OCI-LY7 (cell line): ENCODE measurements around the gene ATXN1. TPM values are rescaled to one million over a fixed set of nuclear protein-coding genes. Genes with fewer than 3 reads are reported as not detected.

Experiments used
- BruUV-seq: library from RNA; stranded (reverse); fragments of 400-500 nt; replicated peaks from 2 replicates; lab custom pipeline; 2021; lab: Mats Ljungman, UMichigan
- CTCF ChIA-PET: fragments of 300-600 bp; sonication (Branson Sonifier 250); formaldehyde crosslinking; loops from one replicate; lab custom pipeline; 2022; ENCODE audit warnings: antibody characterized with exemption; ENCODE audit not compliant: unreplicated experiment; lab: Charles Lee
- POLR2A ChIA-PET: fragments of 300-600 bp; sonication (Branson Sonifier 250); formaldehyde crosslinking; loops from one replicate; lab custom pipeline; 2022; ENCODE audit warnings: antibody characterized with exemption; lab: Charles Lee
- DNase-seq: peaks from one replicate; pipeline ENCODE4 v3.0.0-alpha.2; 2015; ENCODE audit warnings: low spot score
- H2AFZ ChIP-seq: fragments of 200-600 bp; sonication (generic), shearing (Covaris generic); 2 replicates; pipeline ENCODE4 v1.6.1; 2014; ENCODE audit warnings: mild to moderate bottlenecking, antibody characterized with exemption, low read length, moderate library complexity
- H3K27ac ChIP-seq: fragments of 200-600 bp; sonication (generic); 2 replicates; pipeline ENCODE4 v1.5.1; 2014; ENCODE audit warnings: mixed run types, low read depth, mild to moderate bottlenecking, moderate library complexity, low read length, inconsistent platforms; ENCODE audit not compliant: poor library complexity, severe bottlenecking
- H3K36me3 ChIP-seq: fragments of 200-600 bp; sonication (generic); 2 replicates; pipeline ENCODE4 v1.6.1; 2014; ENCODE audit warnings: mild to moderate bottlenecking, antibody characterized with exemption, low read length, moderate library complexity, mixed read lengths; ENCODE audit not compliant: insufficient read depth
- H3K4me1 ChIP-seq: fragments of 200-600 bp; sonication (generic); 2 replicates; pipeline ENCODE4 v1.5.1; 2014; ENCODE audit warnings: mild to moderate bottlenecking, low read length; ENCODE audit not compliant: insufficient read depth, poor library complexity, severe bottlenecking
- H3K4me2 ChIP-seq: fragments of 200-600 bp; sonication (generic); 2 replicates; pipeline ENCODE4 v1.6.1; 2014; ENCODE audit warnings: mild to moderate bottlenecking, low read length
- H3K4me3 ChIP-seq: fragments of 200-600 bp; sonication (generic); 2 replicates; pipeline ENCODE4 v1.5.1; 2014; ENCODE audit warnings: mild to moderate bottlenecking, low read depth, low read length; ENCODE audit not compliant: poor library complexity, severe bottlenecking
- H3K79me2 ChIP-seq: fragments of 200-600 bp; sonication (generic); 2 replicates; pipeline ENCODE4 v1.6.1; 2016; ENCODE audit warnings: low read depth, mild to moderate bottlenecking, low read length, moderate library complexity, mixed read lengths; ENCODE audit not compliant: insufficient read depth
- H3K9me2 ChIP-seq: fragments of 200-600 bp; sonication (generic); 2 replicates; pipeline ENCODE4 v1.6.1; 2016; ENCODE audit warnings: mild to moderate bottlenecking, low read length, mixed read lengths; ENCODE audit not compliant: insufficient read depth
- H3K9me3 ChIP-seq: fragments of 200-600 bp; sonication (generic); 2 replicates; pipeline ENCODE4 v1.6.1; 2014; ENCODE audit warnings: mild to moderate bottlenecking, mixed run types, low read length, mixed read lengths
- H4K20me1 ChIP-seq: fragments of 200-600 bp; sonication (generic); 2 replicates; pipeline ENCODE4 v1.6.1; 2014; ENCODE audit warnings: mild to moderate bottlenecking, antibody characterized with exemption, low read length, moderate library complexity, mixed read lengths; ENCODE audit not compliant: insufficient read depth
- CTCF ChIP-seq: fragments of 200-600 bp; sonication (generic); conservative IDR thresholded peaks from 2 replicates; pipeline ENCODE4 v1.5.1; 2014; ENCODE audit warnings: mild to moderate bottlenecking, antibody characterized with exemption, low read length, moderate library complexity, mixed read lengths
- EZH2phosphoT487 ChIP-seq: fragments of 200-600 bp; sonication (generic); IDR thresholded peaks from 2 replicates; pipeline ENCODE4 v1.6.1; 2018; ENCODE audit warnings: low read depth, borderline replicate concordance, mild to moderate bottlenecking, mixed run types, antibody characterized with exemption, low read length, moderate library complexity, mixed read lengths
- intact Hi-C: fragments of 100-400 bp; cut with micrococcal nuclease; formaldehyde crosslinking; loops from one replicate; pipeline ENCODE4 v1.10.0; 2022; ENCODE audit not compliant: unreplicated experiment
- total RNA-seq, 2 experiments: library from RNA; depleted of rRNA in 1 of 2; stranded (reverse); fragments of >200 nt in 1 of 2; shearing (Covaris generic) in 1 of 2; gene quantifications; 2 replicates each; pipeline ENCODE4 v1.2.3, GENCODE V29; 2014 to 2022

Gene ATXN1
- total RNA-seq, 2 experiments from 2014 or later: not detected

GRCh38 chr6:16774437-16774836, 13.2 kb upstream of the ATXN1 start:
- H3K27ac ChIP-seq: no peak overlapping the region
- H3K4me3 ChIP-seq: no peak overlapping the region
- H3K9me3 ChIP-seq: no peaks in the 10 kb centered on the region
- H3K9me2 ChIP-seq: no peaks in the 10 kb centered on the region
- H3K4me2 ChIP-seq: no peak overlapping the region
- BruUV-seq: no TSS peak
- no peak overlapping the region for H2AFZ ChIP-seq
- ChIA-PET CTCF (no interaction called here), POLR2A (no interaction called here)
- intact Hi-C loops: loop anchor here (10.0 kb wide), 1 partner anchor 190 kb away; no protein-coding TSS in a partner anchor
- DNase-seq: no peak
- no peaks in the 10 kb centered on the region for H4K20me1 ChIP-seq
- H3K36me3 ChIP-seq: no peaks in the 10 kb centered on the region
- H3K79me2 ChIP-seq: no peaks in the 10 kb centered on the region
- no peak for TF ChIP-seq EZH2phosphoT487
- H3K4me1 ChIP-seq: no peaks in the 10 kb centered on the region

- H3K4me1 ChIP-seq: no peaks in the 10 kb centered on the region
- ChIA-PET CTCF (no interaction called here), POLR2A (interaction anchor here (0.5 to 0.9 kb wide), 2 partner anchors 11 to 174 kb away, joined by 3 to 5 read pairs; no protein-coding TSS in a partner anchor)
- no peak for DNase-seq
- H2AFZ ChIP-seq: no peak overlapping the region
- no peaks in the 10 kb centered on the region for H4K20me1 ChIP-seq
- no peak for TF ChIP-seq CTCF
- no peak for TF ChIP-seq EZH2phosphoT487
- H3K79me2 ChIP-seq: no peaks in the 10 kb centered on the region
- no peak overlapping the region for H3K4me2 ChIP-seq
- intact Hi-C loops: loop anchor here (10.0 kb wide), 1 partner anchor 191 kb away; no protein-coding TSS in a partner anchor
- no peak overlapping the region for H3K4me3 ChIP-seq
- BruUV-seq: no TSS peak
- no peaks in the 10 kb centered on the region for H3K36me3 ChIP-seq
- no peak overlapping the region for H3K27ac ChIP-seq
- no peaks in the 10 kb centered on the region for H3K9me3 ChIP-seq
- H3K9me2 ChIP-seq: no peaks in the 10 kb centered on the region
These were observed 12.1 kb upstream of the ATXN1 start for GRCh38 chr6:16773362-16773761.

- peak overlapping the region; percentile 37; the same call in 1 of the 2 replicates for H2AFZ ChIP-seq
- ChIA-PET CTCF (interaction anchor here (1.1 kb wide), 1 partner anchor 12 kb away, joined by 4 read pairs; no protein-coding TSS in a partner anchor), POLR2A (no interaction called here)
- no peaks in the 10 kb centered on the region for H3K4me1 ChIP-seq
- no peaks in the 10 kb centered on the region for H3K9me2 ChIP-seq
- no peaks in the 10 kb centered on the region for H3K9me3 ChIP-seq
- intact Hi-C loops: loop anchor here (1.0 to 10.0 kb wide), 2 partner anchors 194 to 439 kb away; no protein-coding TSS in a partner anchor
- no peak overlapping the region for H3K27ac ChIP-seq
- TF ChIP-seq CTCF (peak; percentile 86), EZH2phosphoT487 (no peak)
- no peak overlapping the region for H3K4me2 ChIP-seq
- BruUV-seq: no TSS peak
- H3K36me3 ChIP-seq: no peaks in the 10 kb centered on the region
- no peak overlapping the region for H3K4me3 ChIP-seq
- peak; percentile 52 for DNase-seq
- H4K20me1 ChIP-seq: no peaks in the 10 kb centered on the region
- H3K79me2 ChIP-seq: no peaks in the 10 kb centered on the region
These were observed 9.7 kb upstream of the ATXN1 start for GRCh38 chr6:16770701-16771569.
